Choroid plexus epithelial cell (primary cell): ENCODE data around the gene PCDH17.

ENCODE experiments used
- DNase-seq: peaks from one replicate; pipeline ENCODE4 v3.0.0-alpha.2; 2010; ENCODE audit warnings: low read depth
- H3K4me3 ChIP-seq: 2 replicates; pipeline ENCODE4 v1.5.1; 2011; ENCODE audit warnings: low read depth, mild to moderate bottlenecking, control low read depth, low read length, moderate library complexity
- TF ChIP-seq, protein P1 (sequence below): conservative IDR thresholded peaks from 2 replicates; pipeline ENCODE4 v1.5.1; 2011; ENCODE audit warnings: low read depth, mild to moderate bottlenecking, control low read depth, inconsistent platforms, low read length, moderate library complexity

The PCDH17 gene

DNA sequence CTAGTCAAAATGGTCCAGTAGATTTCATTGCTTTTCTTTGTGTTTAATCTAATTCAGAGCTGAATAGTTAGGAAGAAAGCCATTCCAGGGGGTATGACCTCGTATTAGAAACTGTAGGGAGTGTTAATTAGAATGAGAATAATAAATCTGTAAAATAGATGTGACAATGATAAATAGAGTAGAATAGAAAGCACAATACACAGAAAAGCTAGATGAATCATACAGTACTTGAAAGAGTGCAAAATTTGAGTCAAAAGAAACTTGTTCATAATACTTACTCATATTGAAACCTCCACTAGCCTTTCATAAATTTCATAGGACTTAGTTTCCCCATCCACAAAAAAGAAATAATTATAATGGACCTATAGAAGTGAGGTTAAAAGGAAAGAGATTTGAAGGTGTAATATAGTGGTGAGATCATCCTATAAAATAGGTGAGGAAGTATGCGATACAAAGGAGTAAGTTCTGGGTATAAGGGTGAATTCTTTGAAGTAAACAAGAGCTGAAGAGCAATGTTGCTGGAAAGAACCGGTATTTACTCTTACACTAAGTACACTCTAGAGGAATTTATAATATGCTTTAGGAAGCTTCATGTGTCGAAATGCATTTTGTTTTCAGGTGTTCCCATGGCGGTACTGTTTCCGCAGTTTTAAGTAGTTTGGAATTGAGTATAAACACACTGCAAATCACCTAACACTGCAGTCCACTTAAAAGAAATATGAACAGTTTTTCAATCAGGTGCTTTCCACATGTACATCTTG, 21.9 kb downstream of the PCDH17 start:
- TF ChIP-seq, protein P1, sequence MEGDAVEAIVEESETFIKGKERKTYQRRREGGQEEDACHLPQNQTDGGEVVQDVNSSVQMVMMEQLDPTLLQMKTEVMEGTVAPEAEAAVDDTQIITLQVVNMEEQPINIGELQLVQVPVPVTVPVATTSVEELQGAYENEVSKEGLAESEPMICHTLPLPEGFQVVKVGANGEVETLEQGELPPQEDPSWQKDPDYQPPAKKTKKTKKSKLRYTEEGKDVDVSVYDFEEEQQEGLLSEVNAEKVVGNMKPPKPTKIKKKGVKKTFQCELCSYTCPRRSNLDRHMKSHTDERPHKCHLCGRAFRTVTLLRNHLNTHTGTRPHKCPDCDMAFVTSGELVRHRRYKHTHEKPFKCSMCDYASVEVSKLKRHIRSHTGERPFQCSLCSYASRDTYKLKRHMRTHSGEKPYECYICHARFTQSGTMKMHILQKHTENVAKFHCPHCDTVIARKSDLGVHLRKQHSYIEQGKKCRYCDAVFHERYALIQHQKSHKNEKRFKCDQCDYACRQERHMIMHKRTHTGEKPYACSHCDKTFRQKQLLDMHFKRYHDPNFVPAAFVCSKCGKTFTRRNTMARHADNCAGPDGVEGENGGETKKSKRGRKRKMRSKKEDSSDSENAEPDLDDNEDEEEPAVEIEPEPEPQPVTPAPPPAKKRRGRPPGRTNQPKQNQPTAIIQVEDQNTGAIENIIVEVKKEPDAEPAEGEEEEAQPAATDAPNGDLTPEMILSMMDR, result no peak
- no peak overlapping the region for H3K4me3 ChIP-seq

DNA sequence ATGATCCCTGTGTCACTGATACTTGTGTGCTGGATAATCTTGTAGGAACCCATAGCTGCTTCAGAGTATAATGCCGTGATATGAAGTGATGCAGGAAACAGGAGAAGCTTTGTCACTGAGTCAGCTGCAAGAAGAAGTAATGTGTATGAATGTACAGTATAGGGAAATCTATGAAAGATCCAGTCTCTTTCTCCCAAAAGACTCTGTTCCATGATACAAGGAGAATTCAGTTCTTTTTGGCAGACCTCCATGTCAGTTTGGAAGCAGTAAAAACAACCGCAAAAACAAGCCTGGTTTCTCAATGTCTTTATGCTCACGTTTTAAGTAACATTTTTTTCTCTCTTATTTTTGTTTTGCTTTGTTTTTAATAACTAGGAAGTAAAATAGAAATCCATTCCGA, 33.9 kb downstream of the PCDH17 start:
- no peak overlapping the region for H3K4me3 ChIP-seq
- TF ChIP-seq, protein P1, result no peak
- DNase-seq, result no peak

More for the DNA sequence above, 21.9 kb downstream of the PCDH17 start:
- DNase-seq, result no peak

DNA sequence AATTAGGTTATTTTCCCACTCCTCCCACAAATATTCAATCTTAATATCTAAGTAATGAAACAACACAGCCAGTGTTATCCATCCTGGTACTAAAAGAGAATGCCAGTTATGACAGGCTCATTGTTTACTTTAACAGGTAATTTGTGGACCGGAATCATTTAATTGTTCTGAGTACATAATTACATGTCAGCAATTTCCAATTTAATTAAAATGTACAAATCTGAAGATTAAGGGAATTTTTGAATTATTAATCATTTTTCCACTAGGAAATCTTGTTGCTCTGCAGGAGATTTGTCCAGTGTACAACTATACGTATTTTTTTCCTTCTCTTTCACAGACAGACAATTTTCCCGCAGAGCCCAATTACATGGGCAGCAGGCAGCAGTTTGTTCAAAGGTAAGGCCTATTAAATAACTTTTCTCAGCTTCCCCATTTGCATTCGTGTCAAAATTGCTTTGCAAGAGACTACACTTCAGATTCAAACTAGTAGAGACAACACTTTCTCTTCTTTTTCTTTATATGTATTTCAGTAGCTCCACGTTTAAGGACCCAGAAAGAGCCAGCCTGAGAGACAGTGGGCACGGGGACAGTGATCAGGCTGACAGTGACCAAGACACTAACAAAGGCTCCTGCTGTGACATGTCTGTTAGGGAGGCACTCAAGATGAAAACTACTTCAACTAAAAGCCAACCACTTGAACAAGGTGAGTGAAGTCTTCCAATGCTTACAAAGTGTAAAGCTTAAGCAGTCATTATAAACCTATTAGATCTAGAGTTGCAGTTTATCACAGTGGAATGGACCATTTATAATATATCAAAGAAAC, 34.8 kb downstream of the PCDH17 start:
- H3K4me3 ChIP-seq, result no peak overlapping the region
- no peak for DNase-seq
- TF ChIP-seq, protein P1, result no peak

DNA sequence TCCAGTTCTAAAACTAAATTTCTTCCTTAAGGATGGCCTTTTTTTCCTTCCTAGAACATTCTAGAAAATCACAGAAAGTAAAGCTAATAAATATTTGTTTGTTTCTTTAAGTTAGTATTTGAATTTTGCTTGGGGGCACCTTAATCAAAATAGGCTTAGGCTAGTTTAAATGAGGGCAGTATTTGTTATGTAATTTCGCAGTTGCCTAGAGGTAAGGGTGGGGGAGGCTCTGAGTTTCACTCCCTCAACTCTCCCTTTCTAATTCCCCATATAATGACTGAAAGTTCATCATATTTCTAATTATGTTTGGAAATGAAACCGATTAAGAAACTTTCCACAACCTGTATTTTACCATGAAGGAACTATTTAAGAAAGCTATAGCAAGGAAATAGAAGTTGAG, 40.6 kb downstream of the PCDH17 start:
- H3K4me3 ChIP-seq, result no peak overlapping the region
- TF ChIP-seq, protein P1, result no peak
- no peak for DNase-seq

DNA sequence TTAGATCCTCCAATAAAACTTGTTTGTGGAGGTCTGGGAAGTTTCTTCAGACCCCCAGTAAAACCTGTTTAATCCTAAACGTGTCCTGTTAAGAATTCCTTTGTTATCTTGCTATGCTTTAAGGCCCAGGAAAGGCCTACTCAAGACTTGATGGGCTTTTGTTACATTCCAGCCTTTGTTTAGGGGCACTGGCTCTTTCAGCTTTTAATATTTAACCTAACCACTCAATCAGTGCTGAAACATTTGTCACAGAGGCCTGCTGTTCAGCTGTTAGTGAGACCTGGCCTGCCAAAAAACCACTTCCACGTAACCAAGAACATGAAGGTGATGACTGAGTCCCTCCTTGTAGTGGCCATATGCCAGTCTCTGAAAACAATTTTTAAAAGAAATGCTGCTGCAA, 41.7 kb downstream of the PCDH17 start:
- TF ChIP-seq, protein P1, result no peak
- H3K4me3 ChIP-seq, result no peak overlapping the region
- DNase-seq, result no peak

DNA sequence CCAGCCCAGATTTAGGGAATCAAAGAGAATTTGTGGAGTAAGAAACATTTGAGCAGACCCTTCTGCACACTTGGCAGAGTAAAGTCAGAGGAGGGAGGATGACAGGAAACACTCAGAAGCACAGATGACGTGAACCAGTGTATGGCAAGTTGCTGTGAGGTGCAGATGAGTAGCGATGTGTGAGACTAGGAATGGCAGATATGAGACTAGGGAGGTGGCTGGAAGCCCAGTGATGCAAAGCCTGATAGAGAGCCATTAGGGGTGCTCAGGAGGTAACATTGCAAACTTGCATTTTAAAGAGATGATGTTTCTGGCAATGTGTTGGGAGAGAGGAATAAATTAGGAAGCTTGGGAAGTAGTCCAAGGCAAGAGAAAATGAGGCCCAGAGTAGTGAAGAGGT, 44.0 kb downstream of the PCDH17 start:
- TF ChIP-seq, protein P1, result no peak
- no peak overlapping the region for H3K4me3 ChIP-seq
- no peak for DNase-seq

DNA sequence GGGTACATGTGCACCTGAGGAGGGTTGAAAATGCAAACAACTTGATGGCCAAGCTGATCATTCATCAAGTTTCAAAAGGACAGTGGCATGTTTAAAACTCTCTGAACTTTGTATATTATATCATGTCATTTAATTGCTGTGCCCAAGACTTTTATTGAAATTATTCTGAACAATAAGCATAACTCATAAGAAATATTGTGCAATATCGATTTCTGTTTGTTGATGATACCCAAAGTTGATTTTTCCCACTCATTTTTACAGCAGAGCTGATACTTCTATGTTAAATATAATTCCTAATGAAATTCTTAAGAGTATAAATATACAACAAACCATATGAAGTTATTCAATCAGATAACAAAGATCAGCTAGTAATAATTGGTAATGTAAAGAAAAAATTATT, 49.1 kb downstream of the PCDH17 start:
- H3K4me3 ChIP-seq, result no peak overlapping the region
- TF ChIP-seq, protein P1, result no peak
- DNase-seq, result no peak
